ENCODE measurements around the gene NUP62. TPM values are rescaled to one million over a fixed set of nuclear protein-coding genes. Genes with fewer than 3 reads are reported as not detected.

The NUP62 gene
- total and polyA plus RNA-seq, 4 donors = 14.2 to 19.8 (median 18.1) TPM

DNA sequence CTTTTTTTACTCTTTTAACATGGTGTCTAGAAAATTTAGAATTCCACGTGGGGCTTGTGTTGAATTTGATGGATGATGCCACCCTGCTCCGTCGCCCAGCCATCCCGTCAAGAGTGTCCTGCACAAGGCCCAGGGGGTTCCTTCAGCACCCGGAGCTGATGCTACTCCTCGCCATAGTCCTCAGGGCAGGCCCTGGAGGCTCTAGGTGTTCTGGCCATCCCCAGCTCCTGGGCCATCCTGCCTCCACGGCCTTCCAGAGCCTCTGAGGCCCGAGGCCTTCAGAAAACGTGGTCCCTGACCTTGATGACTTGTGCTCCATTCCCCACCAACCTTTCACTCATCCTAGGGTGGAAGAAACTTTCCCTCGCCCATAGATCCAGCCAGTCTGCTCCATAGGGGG, 55.5 kb downstream of the NUP62 start:
- H3K27me3 ChIP-seq (ENCODE audit: control insufficient read depth in 4 of 4, insufficient read depth in 4 of 4, low read length in 3 of 4) = no peaks in the 10 kb centered on the region
- no peak overlapping the region for H3K27ac ChIP-seq (ENCODE audit: low read depth in 1 of 2, low read length in 2 of 2)
- no peaks in the 10 kb centered on the region for H3K9me3 ChIP-seq (ENCODE audit: control insufficient read depth in 4 of 4, low read length in 3 of 4)
- peaks cover 6 to 40% (median 30%) of the 10 kb centered on the region in 4 donors for H3K4me1 ChIP-seq (ENCODE audit: control insufficient read depth in 4 of 4, insufficient read depth in 4 of 4, low read length in 3 of 4)
- H3K36me3 ChIP-seq (ENCODE audit: control insufficient read depth in 4 of 4, insufficient read depth in 3 of 4, low read depth in 1 of 4, low read length in 3 of 4) = no peaks in the 10 kb centered on the region
- H3K4me3 ChIP-seq (ENCODE audit: low read depth in 1 of 3, low read length in 3 of 3) = no peak overlapping the region
- no peak for TF ChIP-seq HNF4G (IDR thresholded peaks at IDR 0.05)
- no peak for TF ChIP-seq YY1 (IDR thresholded peaks at IDR 0.05)
- TF ChIP-seq GABPA (IDR thresholded peaks at IDR 0.05 in 1 of 2, conservative IDR thresholded peaks at IDR 0.05 in 1 of 2) = no peak
- TF ChIP-seq NR2F2 (IDR thresholded peaks at IDR 0.05) = no peak
- H3K9ac ChIP-seq (ENCODE audit: low read depth in 1 of 2, low read length in 2 of 2) = no peak overlapping the region
- 93% methylated on average over 10 of the region's 10 CpGs for WGBS
- no peak for DNase-seq (ENCODE audit: low spot score)

- peaks cover 6 to 38% (median 27%) of the 10 kb centered on the region in 4 donors for H3K4me1 ChIP-seq (ENCODE audit: control insufficient read depth in 4 of 4, insufficient read depth in 4 of 4, low read length in 3 of 4)
- 96% methylated on average over 29 of the region's 29 CpGs for WGBS
- no peak overlapping the region for H3K4me3 ChIP-seq (ENCODE audit: low read depth in 1 of 3, low read length in 3 of 3)
- H3K27ac ChIP-seq (ENCODE audit: low read depth in 1 of 2, low read length in 2 of 2) = no peak overlapping the region
- TF ChIP-seq REST (IDR thresholded peaks at IDR 0.05) (no peak), EGR1 (IDR thresholded peaks at IDR 0.05; ENCODE audit: low read depth in 2 of 2) (no peak), RAD21 (IDR thresholded peaks at IDR 0.05) (no peak), NR2F2 (IDR thresholded peaks at IDR 0.05) (no peak), FOXA1 (IDR thresholded peaks at IDR 0.05) (no peak), ZBTB33 (IDR thresholded peaks at IDR 0.05) (no peak), TAF1 (conservative IDR thresholded peaks at IDR 0.05) (no peak), HNF4G (IDR thresholded peaks at IDR 0.05) (no peak), RXRA (IDR thresholded peaks at IDR 0.05) (no peak), JUND (IDR thresholded peaks at IDR 0.05) (no peak)
- TF ChIP-seq, protein P1, sequence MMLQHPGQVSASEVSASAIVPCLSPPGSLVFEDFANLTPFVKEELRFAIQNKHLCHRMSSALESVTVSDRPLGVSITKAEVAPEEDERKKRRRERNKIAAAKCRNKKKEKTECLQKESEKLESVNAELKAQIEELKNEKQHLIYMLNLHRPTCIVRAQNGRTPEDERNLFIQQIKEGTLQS (IDR thresholded peaks at IDR 0.05) = no peak
- TF ChIP-seq, protein P2, sequence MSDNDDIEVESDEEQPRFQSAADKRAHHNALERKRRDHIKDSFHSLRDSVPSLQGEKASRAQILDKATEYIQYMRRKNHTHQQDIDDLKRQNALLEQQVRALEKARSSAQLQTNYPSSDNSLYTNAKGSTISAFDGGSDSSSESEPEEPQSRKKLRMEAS (IDR thresholded peaks at IDR 0.05) = no peak
- no peaks in the 10 kb centered on the region for H3K9me3 ChIP-seq (ENCODE audit: control insufficient read depth in 4 of 4, low read length in 3 of 4)
- DNase-seq (ENCODE audit: low spot score) = no peak
- H3K27me3 ChIP-seq (ENCODE audit: control insufficient read depth in 4 of 4, insufficient read depth in 4 of 4, low read length in 3 of 4) = no peaks in the 10 kb centered on the region
- H3K36me3 ChIP-seq (ENCODE audit: control insufficient read depth in 4 of 4, insufficient read depth in 3 of 4, low read depth in 1 of 4, low read length in 3 of 4) = no peaks in the 10 kb centered on the region
- no peak overlapping the region for H3K9ac ChIP-seq (ENCODE audit: low read depth in 1 of 2, low read length in 2 of 2)
Observed at GRCh38 chr19:49873129-49873521, 56.2 kb downstream of the NUP62 start.
